Epithelial cell of proximal tubule (primary cell): Measurements from ENCODE around the gene USB1. TPM values are rescaled to one million over a fixed set of nuclear protein-coding genes. Genes with fewer than 3 reads are reported as not detected.

ENCODE experiments used
- DNase-seq: peaks from one replicate; pipeline ENCODE4 v3.0.0-alpha.2; 2011; ENCODE audit warnings: low read depth
- H3K4me3 ChIP-seq: 2 replicates; pipeline ENCODE4 v1.5.1; 2011; ENCODE audit warnings: low read depth, mild to moderate bottlenecking, low read length
- total RNA-seq: library from RNA; depleted of rRNA; stranded (reverse); fragments of >200 nt; gene quantifications from 2 replicates; pipeline ENCODE4 v1.2.3, GENCODE V29; 2015
- TF ChIP-seq, protein P1 (sequence below): conservative IDR thresholded peaks from 2 replicates; pipeline ENCODE4 v1.5.1; 2012; ENCODE audit warnings: low read depth, mild to moderate bottlenecking, low read length

USB1 gene
- total RNA-seq, 1 donor from 2014 or later, result 31.2 TPM

DNA sequence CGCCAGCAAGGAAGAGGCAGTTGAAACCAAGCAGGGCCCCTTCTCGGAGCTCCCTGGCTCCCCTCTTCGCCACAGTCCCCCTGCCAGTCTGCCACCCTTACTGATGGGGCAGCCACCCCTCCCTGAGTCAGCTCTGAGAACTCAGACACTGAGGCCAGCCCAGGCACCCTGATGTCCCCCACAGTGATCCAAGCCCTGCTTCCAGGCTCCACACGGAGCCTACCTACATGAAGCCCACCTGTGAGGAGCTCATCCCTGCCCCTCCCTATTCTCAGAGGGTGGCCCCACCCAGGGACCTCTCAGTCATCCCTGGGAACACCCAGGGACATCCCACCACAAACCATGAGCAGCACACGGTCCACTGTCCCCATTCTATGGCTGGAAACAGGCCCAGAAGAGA, 39.2 kb upstream of the USB1 start:
- H3K4me3 ChIP-seq, result no peak overlapping the region
- TF ChIP-seq, protein P1, sequence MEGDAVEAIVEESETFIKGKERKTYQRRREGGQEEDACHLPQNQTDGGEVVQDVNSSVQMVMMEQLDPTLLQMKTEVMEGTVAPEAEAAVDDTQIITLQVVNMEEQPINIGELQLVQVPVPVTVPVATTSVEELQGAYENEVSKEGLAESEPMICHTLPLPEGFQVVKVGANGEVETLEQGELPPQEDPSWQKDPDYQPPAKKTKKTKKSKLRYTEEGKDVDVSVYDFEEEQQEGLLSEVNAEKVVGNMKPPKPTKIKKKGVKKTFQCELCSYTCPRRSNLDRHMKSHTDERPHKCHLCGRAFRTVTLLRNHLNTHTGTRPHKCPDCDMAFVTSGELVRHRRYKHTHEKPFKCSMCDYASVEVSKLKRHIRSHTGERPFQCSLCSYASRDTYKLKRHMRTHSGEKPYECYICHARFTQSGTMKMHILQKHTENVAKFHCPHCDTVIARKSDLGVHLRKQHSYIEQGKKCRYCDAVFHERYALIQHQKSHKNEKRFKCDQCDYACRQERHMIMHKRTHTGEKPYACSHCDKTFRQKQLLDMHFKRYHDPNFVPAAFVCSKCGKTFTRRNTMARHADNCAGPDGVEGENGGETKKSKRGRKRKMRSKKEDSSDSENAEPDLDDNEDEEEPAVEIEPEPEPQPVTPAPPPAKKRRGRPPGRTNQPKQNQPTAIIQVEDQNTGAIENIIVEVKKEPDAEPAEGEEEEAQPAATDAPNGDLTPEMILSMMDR, result no peak
- DNase-seq, result no peak

DNA sequence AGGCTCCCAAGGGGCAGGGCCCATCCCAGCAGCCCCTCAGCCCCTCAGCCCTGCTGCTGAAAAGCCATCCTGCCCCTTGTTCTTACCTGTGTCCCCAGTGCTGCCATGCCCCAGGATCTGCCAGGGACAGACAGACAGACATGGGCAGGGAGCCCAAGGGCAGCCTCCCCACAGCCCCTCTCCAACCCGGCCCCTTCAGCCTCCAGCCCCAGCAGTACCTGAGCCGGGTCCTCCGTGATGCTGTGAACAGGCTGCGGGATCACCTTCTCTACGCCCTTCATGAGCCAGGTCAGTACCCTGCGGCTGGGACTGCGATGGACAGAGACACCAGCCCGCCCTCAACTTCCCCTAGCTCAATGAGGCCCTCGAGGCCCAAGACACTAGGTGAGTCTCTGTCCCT, 38.5 kb upstream of the USB1 start:
- no peak for DNase-seq
- no peak overlapping the region for H3K4me3 ChIP-seq
- TF ChIP-seq, protein P1, result no peak

DNA sequence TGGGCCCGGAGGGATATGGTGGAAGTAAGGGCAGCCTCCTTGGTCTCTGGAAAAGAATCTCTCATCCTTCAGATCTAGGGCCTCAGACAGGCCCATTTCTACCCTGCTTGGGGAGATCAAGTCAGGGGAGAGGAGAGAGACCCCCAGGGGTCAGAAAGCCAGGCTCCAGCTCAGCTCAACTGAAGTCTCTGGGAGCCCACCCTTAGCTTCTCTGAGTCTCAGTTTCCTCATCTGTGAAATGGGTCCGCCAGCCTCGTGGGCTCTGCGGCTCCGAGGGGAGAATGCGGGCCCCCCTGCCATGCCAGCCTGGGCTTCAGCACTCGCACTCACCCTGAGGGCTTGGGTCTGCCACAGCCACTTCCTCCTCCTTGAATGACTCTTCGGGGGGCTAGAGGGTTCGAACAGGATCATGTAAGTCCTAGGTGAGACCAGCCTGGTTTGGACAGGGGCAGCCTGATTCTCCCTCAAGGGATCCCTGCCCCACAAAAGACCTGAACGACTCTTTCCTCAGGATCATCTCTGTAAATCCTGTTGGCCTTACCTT, 37.0 kb upstream of the USB1 start:
- TF ChIP-seq, protein P1, result no peak
- no peak for DNase-seq
- H3K4me3 ChIP-seq, result no peak overlapping the region

DNA sequence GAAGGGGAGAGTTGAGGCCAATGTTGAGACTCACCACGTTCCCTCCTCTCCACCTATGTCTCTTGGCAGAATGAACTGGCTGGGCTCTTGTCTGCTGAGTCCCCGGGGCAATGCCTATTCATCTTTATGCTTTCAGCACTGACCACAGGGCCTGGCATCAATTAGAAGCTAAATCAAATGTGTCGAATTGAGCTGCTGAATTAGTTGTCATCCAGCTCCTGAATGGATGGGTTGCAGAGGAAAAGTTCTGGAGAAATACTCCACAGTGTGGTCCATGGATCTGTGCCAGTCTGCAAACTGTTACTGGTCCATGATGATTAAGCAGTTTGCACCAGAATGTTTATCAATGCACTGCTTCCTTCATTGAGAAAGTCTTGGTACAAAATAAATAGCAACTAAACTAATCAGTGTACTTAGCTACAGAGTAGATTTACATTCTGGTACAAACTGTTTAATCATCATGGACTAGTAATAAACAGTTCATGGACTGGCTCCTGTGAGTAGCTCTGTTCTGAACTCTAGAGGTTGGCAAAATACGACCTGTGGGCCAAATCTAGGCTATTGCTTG, 34.9 kb upstream of the USB1 start:
- TF ChIP-seq, protein P1, result no peak
- DNase-seq, result no peak
- H3K4me3 ChIP-seq, result no peak overlapping the region

DNA sequence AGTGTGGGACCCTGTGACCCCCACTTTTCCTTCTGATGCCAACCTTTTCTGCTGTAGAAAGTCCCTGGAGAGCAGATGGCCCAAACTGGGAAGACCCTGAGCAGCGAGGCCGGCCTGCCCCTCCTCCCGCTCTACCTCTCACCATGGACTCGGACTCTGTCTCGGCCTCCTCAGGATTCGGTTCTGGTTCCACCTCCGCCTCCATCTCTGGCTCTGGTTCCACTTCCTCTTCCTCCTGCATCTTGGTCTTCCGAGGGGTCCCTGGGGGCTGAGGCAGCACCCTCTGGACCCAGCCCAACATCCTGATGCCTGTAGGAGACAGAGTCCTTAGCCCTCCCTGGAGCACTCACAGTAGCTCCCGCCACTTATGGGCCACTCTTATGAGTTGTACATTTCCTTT, 34.2 kb upstream of the USB1 start:
- no peak overlapping the region for H3K4me3 ChIP-seq
- no peak for DNase-seq
- TF ChIP-seq, protein P1, result no peak

DNA sequence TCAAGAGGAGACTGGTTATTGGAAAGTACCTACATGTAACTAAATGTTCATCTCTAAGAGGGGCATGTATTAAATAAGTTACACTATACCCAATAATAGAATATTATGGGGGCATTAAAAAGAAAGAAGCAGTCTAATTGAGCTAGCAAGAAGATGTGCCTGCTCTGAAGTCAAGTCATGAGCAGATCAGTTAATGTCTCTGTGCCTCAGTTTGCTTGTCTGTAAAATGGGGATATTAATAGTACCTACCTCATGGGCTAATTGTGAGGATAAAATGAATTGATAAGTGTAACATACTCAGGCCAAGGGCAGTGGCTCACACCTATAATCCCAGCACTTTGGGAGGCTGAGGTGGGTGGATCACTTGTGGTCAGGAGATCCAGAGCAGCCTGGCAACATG, 33.3 kb upstream of the USB1 start:
- TF ChIP-seq, protein P1, result no peak
- DNase-seq, result no peak
- H3K4me3 ChIP-seq, result no peak overlapping the region

DNA sequence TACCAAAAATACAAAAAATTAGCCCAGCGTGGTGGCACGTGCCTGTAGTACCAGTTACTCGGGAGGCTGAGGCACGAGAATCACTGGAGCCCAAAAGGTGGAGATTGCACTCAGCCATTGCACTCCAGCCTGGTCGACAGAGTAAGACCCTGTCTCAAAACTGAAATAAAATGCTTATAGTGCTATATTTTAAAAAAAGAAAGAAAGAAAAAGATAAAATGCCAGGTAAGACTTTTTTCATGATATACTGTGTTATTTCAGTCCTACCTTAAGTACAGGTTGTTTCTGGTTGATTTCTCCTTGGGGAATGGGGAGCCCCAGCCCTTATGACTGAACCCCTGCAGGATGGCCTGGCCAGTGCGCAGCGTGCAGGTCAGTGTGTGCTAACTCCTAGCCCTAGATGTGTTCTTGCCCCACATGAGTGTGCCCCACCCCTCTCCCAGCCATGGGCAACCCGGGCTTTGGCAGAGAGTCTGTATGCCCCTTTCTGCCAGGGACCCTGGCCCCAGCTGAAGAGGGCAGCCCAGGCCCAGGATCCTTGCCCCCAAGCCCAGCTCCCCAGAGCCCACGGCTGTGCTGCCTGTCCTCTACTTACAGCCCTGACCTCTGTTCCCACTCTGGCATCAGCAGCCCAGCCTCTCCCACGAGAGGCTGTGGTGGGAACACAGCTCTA, 31.6 kb upstream of the USB1 start:
- TF ChIP-seq, protein P1, result no peak
- no peak for DNase-seq

More for the DNA sequence above, 31.6 kb upstream of the USB1 start:
- no peak overlapping the region for H3K4me3 ChIP-seq
